HAP-1 (cell line): ENCODE measurements around the gene LRRIQ1.

Source experiments
- DNase-seq, 2 experiments: peaks; one replicate each; pipeline ENCODE4 v3.0.0-alpha.2; 2016 to 2020; ENCODE audit warnings: low spot score in 2 of 2
- H3K27me3 ChIP-seq: fragments of 250-450 bp; sonication (Bioruptor Pico); 2 replicates; pipeline ENCODE4 v1.5.1; 2020; ENCODE audit warnings: low read depth, mild to moderate bottlenecking, moderate library complexity
- H3K36me3 ChIP-seq: fragments of 250-450 bp; sonication (Bioruptor Pico); replicated peaks from 2 replicates; pipeline ENCODE4 v1.5.1; 2020; ENCODE audit warnings: mild to moderate bottlenecking
- H3K4me1 ChIP-seq: fragments of 250-450 bp; sonication (Bioruptor Pico); 2 replicates; pipeline ENCODE4 v1.5.1; 2020; ENCODE audit warnings: mild to moderate bottlenecking
- H3K4me3 ChIP-seq: fragments of 250-450 bp; sonication (Bioruptor Pico); 2 replicates; pipeline ENCODE4 v1.5.1; 2020; ENCODE audit warnings: mild to moderate bottlenecking, moderate library complexity
- H3K9me3 ChIP-seq: fragments of 250-450 bp; sonication (Bioruptor Pico); 2 replicates; pipeline ENCODE4 v1.5.1; 2020; ENCODE audit warnings: mild to moderate bottlenecking, moderate library complexity
- in situ Hi-C: fragments of 300-500 bp; cut with MboI; formaldehyde crosslinking; loops from 3 replicates; pipeline ENCODE4 v1.14.3; 2020; ENCODE audit warnings: low sequenced_read_pairs, inconsistent platforms, mixed read lengths

The LRRIQ1 gene

GRCh38 chr12:85283560-85283959, 247.4 kb downstream of the LRRIQ1 start:
- no peaks in the 10 kb centered on the region for H3K27me3 ChIP-seq
- H3K36me3 ChIP-seq = no peaks in the 10 kb centered on the region
- DNase-seq = peak; percentile 36
- in situ Hi-C loops = no loop called here
- H3K4me1 ChIP-seq = peaks cover 21% of the 10 kb centered on the region
- H3K4me3 ChIP-seq = peak overlapping the region; percentile 11; the same call in 1 of the 2 replicates
- no peaks in the 10 kb centered on the region for H3K9me3 ChIP-seq
